ENCODE data around the gene PRR36.

The PRR36 gene

GRCh38 chr19:7829166-7829520, 45.0 kb downstream of the PRR36 start:
- Histone ChIP-seq H4K12ac (ENCODE audit: low read depth, low read length) (no peak overlapping the region), H3K79me2 (ENCODE audit: control insufficient read depth, insufficient read depth, low read length, poor library complexity) (no peaks in the 10 kb centered on the region), H3K14ac (ENCODE audit: low read length) (no peak overlapping the region), H4K91ac (ENCODE audit: low read depth, low read length) (no peak overlapping the region), H3K4me1 (ENCODE audit: control insufficient read depth in 1 of 2, insufficient read depth in 2 of 2, low read length in 2 of 2) (peaks cover 8 to 9% of the 10 kb centered on the region in 2 experiments), H3K18ac (ENCODE audit: low read length) (no peak overlapping the region), H2AFZ (ENCODE audit: insufficient read depth, low read length, poor library complexity) (peak overlapping the region; percentile 38), H3K9ac (ENCODE audit: low read length) (no peak overlapping the region), H3K4me2 (ENCODE audit: low read length) (peak overlapping the region; percentile 32), H3K23ac (ENCODE audit: low read length) (no peak overlapping the region), H2BK5ac (ENCODE audit: low read depth, low read length, poor library complexity) (no peak overlapping the region), H4K8ac (ENCODE audit: low read depth, low read length) (peak overlapping the region; percentile 33), H2BK120ac (ENCODE audit: insufficient read depth, low read length, poor library complexity) (no peak overlapping the region), H3K27me3 (ENCODE audit: insufficient read depth, low read length) (no peaks in the 10 kb centered on the region), H3K79me1 (ENCODE audit: low read length) (no peaks in the 10 kb centered on the region), H3K27ac (ENCODE audit: low read depth, low read length) (no peak overlapping the region), H3K9me3 (ENCODE audit: insufficient read depth, low read depth, low read length) (peaks cover 2% of the 10 kb centered on the region), H3K36me3 (ENCODE audit: control insufficient read depth in 1 of 2, insufficient read depth in 2 of 2, low read length in 2 of 2) (no peaks in the 10 kb centered on the region), H2AK5ac (ENCODE audit: low read length) (no peak overlapping the region), H3K4me3 (ENCODE audit: low read depth, low read length) (peak overlapping the region; percentile 15), H2BK12ac (ENCODE audit: low read length) (no peak overlapping the region), H3K4ac (ENCODE audit: low read depth, low read length) (no peak overlapping the region)
- WGBS (ENCODE audit: extremely low coverage, insufficient coverage, insufficient read length) = no CpG with 5 or more reads among the region's 18 CpGs
- DNase-seq = no peak

- no peak overlapping the region for H3K23ac ChIP-seq (ENCODE audit: low read length)
- H4K91ac ChIP-seq (ENCODE audit: low read depth, low read length) = no peak overlapping the region
- H3K27ac ChIP-seq (ENCODE audit: low read depth, low read length) = no peak overlapping the region
- H4K12ac ChIP-seq (ENCODE audit: low read depth, low read length) = no peak overlapping the region
- no peak overlapping the region for H2BK120ac ChIP-seq (ENCODE audit: insufficient read depth, low read length, poor library complexity)
- no peak overlapping the region for H3K4ac ChIP-seq (ENCODE audit: low read depth, low read length)
- H3K9me3 ChIP-seq (ENCODE audit: insufficient read depth, low read depth, low read length) = peaks cover 2% of the 10 kb centered on the region
- no peaks in the 10 kb centered on the region for H3K79me2 ChIP-seq (ENCODE audit: control insufficient read depth, insufficient read depth, low read length, poor library complexity)
- no peak overlapping the region for H2BK12ac ChIP-seq (ENCODE audit: low read length)
- WGBS (ENCODE audit: extremely low coverage, insufficient coverage, insufficient read length) = no CpG with 5 or more reads among the region's 9 CpGs
- peaks cover 0 to 1% of the 10 kb centered on the region in 2 experiments for H3K36me3 ChIP-seq (ENCODE audit: control insufficient read depth in 1 of 2, insufficient read depth in 2 of 2, low read length in 2 of 2)
- no peak overlapping the region for H2BK5ac ChIP-seq (ENCODE audit: low read depth, low read length, poor library complexity)
- H3K4me2 ChIP-seq (ENCODE audit: low read length) = no peak overlapping the region
- no peak overlapping the region for H2AK5ac ChIP-seq (ENCODE audit: low read length)
- H2AFZ ChIP-seq (ENCODE audit: insufficient read depth, low read length, poor library complexity) = no peak overlapping the region
- no peaks in the 10 kb centered on the region for H3K4me1 ChIP-seq (ENCODE audit: control insufficient read depth in 1 of 2, insufficient read depth in 2 of 2, low read length in 2 of 2)
- DNase-seq = peak in 1 of 2 donors; percentile 56
- H3K79me1 ChIP-seq (ENCODE audit: low read length) = no peaks in the 10 kb centered on the region
- H3K27me3 ChIP-seq (ENCODE audit: insufficient read depth, low read length) = no peaks in the 10 kb centered on the region
- H3K18ac ChIP-seq (ENCODE audit: low read length) = no peak overlapping the region
- H3K4me3 ChIP-seq (ENCODE audit: low read depth, low read length) = no peak overlapping the region
- no peak overlapping the region for H3K9ac ChIP-seq (ENCODE audit: low read length)
- no peak overlapping the region for H4K8ac ChIP-seq (ENCODE audit: low read depth, low read length)
- H3K14ac ChIP-seq (ENCODE audit: low read length) = no peak overlapping the region
Measured at GRCh38 chr19:7823686-7824301, 50.4 kb downstream of the PRR36 start.

DNA sequence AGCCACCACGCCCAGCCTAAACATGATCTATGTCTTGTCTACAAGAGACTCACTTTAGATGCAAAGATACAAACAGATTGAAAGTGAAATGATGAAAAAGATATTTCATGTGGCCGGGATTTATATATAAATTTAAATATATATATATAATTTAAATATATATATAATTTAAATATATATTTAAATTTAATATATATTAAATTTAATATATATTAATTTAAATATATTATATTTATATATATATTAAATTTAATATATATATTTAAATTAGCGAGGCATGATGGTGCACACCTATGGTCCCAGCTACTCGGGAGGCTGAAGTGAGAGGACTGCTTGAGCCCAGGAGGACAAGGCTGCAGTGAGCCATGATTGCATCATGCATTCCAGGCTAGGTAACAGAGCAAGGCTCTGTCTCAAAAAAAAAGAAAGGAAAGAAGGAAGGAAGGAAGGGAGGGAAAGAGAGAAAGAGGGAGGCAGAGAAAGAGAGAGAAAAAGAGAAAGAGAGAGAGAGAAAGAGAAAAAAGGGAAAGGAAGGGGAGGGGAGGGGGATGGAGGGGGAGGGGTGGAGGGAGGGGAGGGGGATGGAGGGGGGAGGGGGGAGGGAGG, 51.2 kb downstream of the PRR36 start:
- Histone ChIP-seq H3K4ac (ENCODE audit: low read depth, low read length) (no peak overlapping the region), H4K12ac (ENCODE audit: low read depth, low read length) (no peak overlapping the region), H3K27ac (ENCODE audit: low read depth, low read length) (no peak overlapping the region), H3K79me2 (ENCODE audit: control insufficient read depth, insufficient read depth, low read length, poor library complexity) (no peaks in the 10 kb centered on the region), H3K9me3 (ENCODE audit: insufficient read depth, low read depth, low read length) (no peaks in the 10 kb centered on the region), H4K8ac (ENCODE audit: low read depth, low read length) (no peak overlapping the region), H2BK12ac (ENCODE audit: low read length) (no peak overlapping the region), H3K23ac (ENCODE audit: low read length) (no peak overlapping the region), H3K4me3 (ENCODE audit: low read depth, low read length) (no peak overlapping the region), H3K36me3 (ENCODE audit: control insufficient read depth in 1 of 2, insufficient read depth in 2 of 2, low read length in 2 of 2) (peaks cover 0 to 1% of the 10 kb centered on the region in 2 experiments), H3K79me1 (ENCODE audit: low read length) (no peaks in the 10 kb centered on the region), H2AK5ac (ENCODE audit: low read length) (no peak overlapping the region), H3K9ac (ENCODE audit: low read length) (no peak overlapping the region), H2AFZ (ENCODE audit: insufficient read depth, low read length, poor library complexity) (no peak overlapping the region), H3K18ac (ENCODE audit: low read length) (no peak overlapping the region), H2BK120ac (ENCODE audit: insufficient read depth, low read length, poor library complexity) (no peak overlapping the region), H3K27me3 (ENCODE audit: insufficient read depth, low read length) (no peaks in the 10 kb centered on the region), H3K4me2 (ENCODE audit: low read length) (no peak overlapping the region), H4K91ac (ENCODE audit: low read depth, low read length) (no peak overlapping the region), H3K14ac (ENCODE audit: low read length) (no peak overlapping the region), H2BK5ac (ENCODE audit: low read depth, low read length, poor library complexity) (no peak overlapping the region), H3K4me1 (ENCODE audit: control insufficient read depth in 1 of 2, insufficient read depth in 2 of 2, low read length in 2 of 2) (no peaks in the 10 kb centered on the region)
- DNase-seq = peak in 1 of 2 donors; percentile 62
- WGBS (ENCODE audit: extremely low coverage, insufficient coverage, insufficient read length) = no CpG with 5 or more reads among the region's 4 CpGs

DNA sequence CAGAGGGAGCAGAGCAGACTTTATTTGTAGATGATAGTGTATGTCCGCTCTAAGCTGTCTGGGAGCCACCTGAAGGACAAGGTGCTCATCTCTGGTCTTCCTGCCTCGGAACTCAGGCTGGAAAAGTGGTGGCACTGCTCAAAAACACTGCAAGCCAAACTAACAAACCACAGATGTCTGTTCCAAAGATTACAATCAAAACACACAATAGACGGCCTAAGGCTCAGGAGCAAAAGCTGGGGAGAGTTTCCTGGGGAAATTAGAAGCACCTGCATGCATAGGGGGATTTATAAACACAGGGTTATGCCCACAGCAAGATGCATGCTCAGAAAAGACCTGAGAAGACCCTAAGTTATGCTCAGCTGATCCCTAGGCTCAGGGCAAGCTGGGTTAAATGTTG, 53.6 kb downstream of the PRR36 start:
- Histone ChIP-seq H3K4me1 (ENCODE audit: control insufficient read depth in 1 of 2, insufficient read depth in 2 of 2, low read length in 2 of 2) (no peaks in the 10 kb centered on the region), H2AFZ (ENCODE audit: insufficient read depth, low read length, poor library complexity) (no peak overlapping the region), H3K9me3 (ENCODE audit: insufficient read depth, low read depth, low read length) (peaks cover 2% of the 10 kb centered on the region), H3K4me3 (ENCODE audit: low read depth, low read length) (no peak overlapping the region), H2BK5ac (ENCODE audit: low read depth, low read length, poor library complexity) (no peak overlapping the region), H3K14ac (ENCODE audit: low read length) (no peak overlapping the region), H2BK12ac (ENCODE audit: low read length) (no peak overlapping the region), H3K27ac (ENCODE audit: low read depth, low read length) (no peak overlapping the region), H3K36me3 (ENCODE audit: control insufficient read depth in 1 of 2, insufficient read depth in 2 of 2, low read length in 2 of 2) (peaks cover 0 to 1% of the 10 kb centered on the region in 2 experiments), H4K8ac (ENCODE audit: low read depth, low read length) (no peak overlapping the region), H2BK120ac (ENCODE audit: insufficient read depth, low read length, poor library complexity) (no peak overlapping the region), H3K23ac (ENCODE audit: low read length) (no peak overlapping the region), H2AK5ac (ENCODE audit: low read length) (no peak overlapping the region), H3K18ac (ENCODE audit: low read length) (no peak overlapping the region), H3K27me3 (ENCODE audit: insufficient read depth, low read length) (no peaks in the 10 kb centered on the region), H3K4ac (ENCODE audit: low read depth, low read length) (no peak overlapping the region), H3K79me2 (ENCODE audit: control insufficient read depth, insufficient read depth, low read length, poor library complexity) (no peaks in the 10 kb centered on the region), H3K79me1 (ENCODE audit: low read length) (no peaks in the 10 kb centered on the region), H4K91ac (ENCODE audit: low read depth, low read length) (no peak overlapping the region), H3K4me2 (ENCODE audit: low read length) (no peak overlapping the region), H3K9ac (ENCODE audit: low read length) (no peak overlapping the region), H4K12ac (ENCODE audit: low read depth, low read length) (no peak overlapping the region)
- WGBS (ENCODE audit: extremely low coverage, insufficient coverage, insufficient read length) = no CpG with 5 or more reads among the region's 3 CpGs
- no peak for DNase-seq

Data from trophoblast cell (in vitro differentiated cells and primary cell).